Gastroesophageal sphincter (tissue), 3 donors: ENCODE measurements around the gene CREBRF.

Experiments
- CTCF ChIP-seq, 4 experiments: fragments of 200-600 bp in 2 of 4; fragments of 450-650 bp in 2 of 4; sonication (generic) in 1 of 4; IDR thresholded peaks; one replicate each; pipeline ENCODE4 v1.5.1; 2017 to 2019; ENCODE audit warnings: antibody characterized with exemption in 4 of 4, mild to moderate bottlenecking in 2 of 4, moderate library complexity in 2 of 4
- POLR2AphosphoS5 ChIP-seq: sonication (generic); formaldehyde crosslinking; IDR thresholded peaks from one replicate; pipeline ENCODE4 v1.6.1; 2017; ENCODE audit warnings: antibody characterized with exemption

DNA sequence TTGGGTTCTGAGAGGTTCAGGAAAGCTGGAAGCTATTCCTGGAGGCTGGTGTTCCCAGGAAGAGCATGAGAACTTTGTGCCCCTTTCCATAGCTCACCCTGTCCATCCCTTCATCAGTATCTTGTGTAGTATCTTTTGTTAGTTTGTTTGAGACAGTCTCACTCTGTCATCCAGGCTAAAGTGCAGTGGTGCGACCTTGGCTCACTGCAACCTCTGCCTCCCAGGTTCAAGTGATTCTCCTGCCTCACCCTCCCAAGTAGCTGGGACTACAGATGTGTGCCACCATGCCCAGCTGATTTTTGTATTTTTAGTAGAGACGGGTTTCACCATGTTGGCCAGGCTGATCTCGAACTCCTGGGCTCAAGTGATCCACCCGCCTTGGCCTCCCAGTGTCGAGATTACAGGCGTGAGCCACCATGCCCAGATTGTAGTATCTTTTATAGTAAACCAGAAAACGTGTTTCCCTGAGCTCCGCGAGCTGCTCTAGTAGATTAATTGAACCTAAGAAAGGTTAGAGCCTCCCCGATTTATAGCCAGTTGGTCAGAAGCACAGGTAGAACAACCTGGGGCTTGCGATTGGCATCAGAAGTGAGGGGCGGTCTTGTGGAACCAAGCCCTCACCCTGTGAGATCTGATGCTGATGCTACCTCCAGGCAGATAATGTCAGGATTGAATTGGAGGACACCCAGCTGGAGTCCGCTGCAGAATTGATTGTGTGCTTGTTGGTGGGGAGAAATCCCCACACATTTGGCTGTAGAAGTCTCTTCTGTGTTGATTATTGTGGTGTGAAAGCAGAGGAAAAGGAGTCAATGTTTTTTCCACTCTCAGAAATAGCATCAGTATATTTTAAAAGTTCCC is 40.3 kb upstream of the CREBRF start:
- TF ChIP-seq CTCF (IDR thresholded peaks at IDR 0.05): no peak
- TF ChIP-seq POLR2AphosphoS5: no peak
